ENCODE results near the gene RPRML.

RPRML gene

GRCh38 chr17:46942441-46943217 lies 36.4 kb downstream of the RPRML start:
- Histone ChIP-seq H3K9ac (ENCODE audit: low read length) (no peak overlapping the region), H3K4me3 (ENCODE audit: low read depth in 1 of 2, low read length in 2 of 2) (no peak overlapping the region), H3K36me3 (ENCODE audit: insufficient read depth, low read length) (peaks cover 24% of the 10 kb centered on the region), H3K9me3 (ENCODE audit: low read length) (no peaks in the 10 kb centered on the region), H3K27ac (ENCODE audit: low read depth, low read length) (no peak overlapping the region), H3K27me3 (ENCODE audit: control insufficient read depth in 1 of 2, insufficient read depth in 2 of 2, low read length in 2 of 2) (no peaks in the 10 kb centered on the region), H3K4me1 (ENCODE audit: insufficient read depth, low read length) (peaks cover 14% of the 10 kb centered on the region)

- Histone ChIP-seq H3K27ac (ENCODE audit: low read depth, low read length) (no peak overlapping the region), H3K4me1 (ENCODE audit: insufficient read depth, low read length) (peaks cover 14% of the 10 kb centered on the region), H3K9ac (ENCODE audit: low read length) (no peak overlapping the region), H3K36me3 (ENCODE audit: insufficient read depth, low read length) (peaks cover 40% of the 10 kb centered on the region), H3K27me3 (ENCODE audit: control insufficient read depth in 1 of 2, insufficient read depth in 2 of 2, low read length in 2 of 2) (no peaks in the 10 kb centered on the region), H3K9me3 (ENCODE audit: low read length) (no peaks in the 10 kb centered on the region), H3K4me3 (ENCODE audit: low read depth in 1 of 2, low read length in 2 of 2) (no peak overlapping the region)
Measured at GRCh38 chr17:46940692-46941404, 38.2 kb downstream of the RPRML start.

- no peaks in the 10 kb centered on the region for H3K9me3 ChIP-seq (ENCODE audit: low read length)
- H3K27me3 ChIP-seq (ENCODE audit: control insufficient read depth in 1 of 2, insufficient read depth in 2 of 2, low read length in 2 of 2) = no peaks in the 10 kb centered on the region
- peaks cover 90% of the 10 kb centered on the region for H3K36me3 ChIP-seq (ENCODE audit: insufficient read depth, low read length)
- no peak overlapping the region for H3K4me3 ChIP-seq (ENCODE audit: low read depth in 1 of 2, low read length in 2 of 2)
- H3K9ac ChIP-seq (ENCODE audit: low read length) = no peak overlapping the region
- H3K27ac ChIP-seq (ENCODE audit: low read depth, low read length) = no peak overlapping the region
- H3K4me1 ChIP-seq (ENCODE audit: insufficient read depth, low read length) = no peaks in the 10 kb centered on the region
Measured at GRCh38 chr17:46935658-46936266, 43.3 kb downstream of the RPRML start.

DNA sequence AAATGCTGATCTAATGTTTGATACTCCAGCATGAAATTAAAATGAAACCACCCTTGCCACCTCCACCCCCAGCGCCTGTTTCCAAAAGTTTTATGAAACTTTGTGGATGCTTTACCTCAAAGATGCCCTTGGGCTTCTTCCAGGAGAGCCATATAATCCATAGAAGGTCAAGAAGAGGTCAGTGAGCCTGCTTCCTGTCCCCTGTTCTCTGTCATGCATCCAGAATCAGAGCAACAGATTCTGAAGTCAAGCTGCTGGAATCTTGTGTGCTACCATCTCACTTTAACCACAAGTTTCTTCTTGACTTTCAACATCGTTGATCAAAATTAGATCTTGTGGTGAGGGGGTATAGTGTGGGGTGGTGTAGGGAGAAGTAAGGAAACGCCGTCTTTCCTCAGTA lies 47.5 kb downstream of the RPRML start:
- Histone ChIP-seq H3K4me1 (ENCODE audit: insufficient read depth, low read length) (no peaks in the 10 kb centered on the region), H3K9ac (ENCODE audit: low read length) (no peak overlapping the region), H3K36me3 (ENCODE audit: insufficient read depth, low read length) (peaks cover 71% of the 10 kb centered on the region), H3K27me3 (ENCODE audit: control insufficient read depth in 1 of 2, insufficient read depth in 2 of 2, low read length in 2 of 2) (no peaks in the 10 kb centered on the region), H3K4me3 (ENCODE audit: low read depth in 1 of 2, low read length in 2 of 2) (no peak overlapping the region), H3K9me3 (ENCODE audit: low read length) (no peaks in the 10 kb centered on the region), H3K27ac (ENCODE audit: low read depth, low read length) (no peak overlapping the region)

DNA sequence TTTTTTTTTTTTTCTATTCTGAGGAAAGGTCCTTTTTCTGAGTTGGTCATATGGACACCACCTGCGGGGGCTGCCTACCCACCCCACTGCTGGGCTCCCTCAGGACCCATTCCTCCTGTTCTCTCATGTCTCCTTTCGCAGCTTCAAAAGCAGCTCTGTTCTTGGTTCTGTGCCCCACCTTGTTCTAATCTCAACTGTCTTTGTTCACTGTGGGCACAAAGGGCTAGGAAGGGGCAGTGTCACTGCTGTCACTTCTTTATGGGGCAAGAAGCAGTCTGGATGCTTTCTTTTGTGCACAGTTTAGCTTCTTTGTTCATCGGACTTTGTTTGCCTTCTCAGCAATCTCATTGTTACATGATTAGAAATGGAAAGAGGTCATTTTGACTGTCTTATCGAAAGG lies 49.0 kb downstream of the RPRML start:
- no peaks in the 10 kb centered on the region for H3K27me3 ChIP-seq (ENCODE audit: control insufficient read depth in 1 of 2, insufficient read depth in 2 of 2, low read length in 2 of 2)
- peaks cover 2% of the 10 kb centered on the region for H3K4me1 ChIP-seq (ENCODE audit: insufficient read depth, low read length)
- H3K9me3 ChIP-seq (ENCODE audit: low read length) = no peaks in the 10 kb centered on the region
- H3K4me3 ChIP-seq (ENCODE audit: low read depth in 1 of 2, low read length in 2 of 2) = no peak overlapping the region
- peaks cover 56% of the 10 kb centered on the region for H3K36me3 ChIP-seq (ENCODE audit: insufficient read depth, low read length)
- H3K9ac ChIP-seq (ENCODE audit: low read length) = no peak overlapping the region
- H3K27ac ChIP-seq (ENCODE audit: low read depth, low read length) = no peak overlapping the region

DNA sequence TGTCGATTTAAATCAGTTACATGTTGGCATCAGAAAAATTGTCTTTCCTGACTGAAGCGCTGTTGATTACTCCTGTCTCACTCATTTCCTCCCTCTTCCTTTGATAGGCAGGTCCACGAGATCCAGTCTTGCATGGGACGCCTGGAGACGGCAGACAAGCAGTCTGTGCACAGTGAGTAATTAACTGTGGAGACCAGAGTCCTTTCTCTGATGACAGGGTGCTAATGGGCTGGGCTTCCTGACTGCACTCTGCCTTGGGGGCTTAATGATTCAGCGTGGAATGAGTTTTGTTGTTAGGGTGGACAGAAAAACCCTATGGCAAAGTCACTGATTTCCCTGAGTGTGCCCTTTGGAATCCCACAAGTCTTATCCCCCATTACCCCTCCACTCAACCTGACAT lies 49.6 kb downstream of the RPRML start:
- Histone ChIP-seq H3K27me3 (ENCODE audit: control insufficient read depth in 1 of 2, insufficient read depth in 2 of 2, low read length in 2 of 2) (no peaks in the 10 kb centered on the region), H3K36me3 (ENCODE audit: insufficient read depth, low read length) (peaks cover 49% of the 10 kb centered on the region), H3K4me1 (ENCODE audit: insufficient read depth, low read length) (peaks cover 9% of the 10 kb centered on the region), H3K27ac (ENCODE audit: low read depth, low read length) (no peak overlapping the region), H3K9me3 (ENCODE audit: low read length) (no peaks in the 10 kb centered on the region), H3K4me3 (ENCODE audit: low read depth in 1 of 2, low read length in 2 of 2) (no peak overlapping the region), H3K9ac (ENCODE audit: low read length) (no peak overlapping the region)

GRCh38 chr17:46928467-46929261 lies 50.4 kb downstream of the RPRML start:
- H3K9me3 ChIP-seq (ENCODE audit: low read length) = no peaks in the 10 kb centered on the region
- no peak overlapping the region for H3K4me3 ChIP-seq (ENCODE audit: low read depth in 1 of 2, low read length in 2 of 2)
- peaks cover 42% of the 10 kb centered on the region for H3K36me3 ChIP-seq (ENCODE audit: insufficient read depth, low read length)
- no peak overlapping the region for H3K27ac ChIP-seq (ENCODE audit: low read depth, low read length)
- H3K27me3 ChIP-seq (ENCODE audit: control insufficient read depth in 1 of 2, insufficient read depth in 2 of 2, low read length in 2 of 2) = no peaks in the 10 kb centered on the region
- H3K4me1 ChIP-seq (ENCODE audit: insufficient read depth, low read length) = peaks cover 16% of the 10 kb centered on the region
- no peak overlapping the region for H3K9ac ChIP-seq (ENCODE audit: low read length)
